NCI-H146 (cell line): ENCODE results near the gene TPRA1.

Source experiments
- DNase-seq: peaks from one replicate; lab custom pipeline; 2025; lab: John Stamatoyannopoulos, UW

The TPRA1 gene

GRCh38 chr3:127590593-127591465 lies at the start of gene TPRA1:
TSS of gene TPRA1 (minus strand) at chr3:127590733. CDS start at chr3:127580146, 10,587 bp downstream.
- DNase-seq = peak; percentile 100

GRCh38 chr3:127640042-127640355 lies 49.5 kb upstream of the TPRA1 start:
- DNase-seq = no peak

- DNase-seq = no peak
Measured at GRCh38 chr3:127639173-127640041, 48.9 kb upstream of the TPRA1 start.

GRCh38 chr3:127637971-127638370 lies 47.4 kb upstream of the TPRA1 start:
- no peak for DNase-seq

GRCh38 chr3:127637546-127637945 lies 47.0 kb upstream of the TPRA1 start:
- no peak for DNase-seq

GRCh38 chr3:127634653-127635052 lies 44.1 kb upstream of the TPRA1 start:
- no peak for DNase-seq

- DNase-seq = no peak
Measured at GRCh38 chr3:127632035-127632820, 41.7 kb upstream of the TPRA1 start.

GRCh38 chr3:127630811-127631714 lies 40.5 kb upstream of the TPRA1 start:
- DNase-seq = peak; percentile 67

- DNase-seq = peak; percentile 59
Measured at GRCh38 chr3:127629467-127630403, 39.2 kb upstream of the TPRA1 start.

- peak; percentile 88 for DNase-seq
Measured at GRCh38 chr3:127628788-127629466, 38.4 kb upstream of the TPRA1 start, which contains the start of gene PODXL2. TSS of gene PODXL2 (plus strand) at chr3:127629185. CDS start at chr3:127629220, 35 bp downstream.

- DNase-seq = no peak
Measured at GRCh38 chr3:127628426-127628787, 37.9 kb upstream of the TPRA1 start.

- no peak for DNase-seq
Measured at GRCh38 chr3:127625821-127626220, 35.3 kb upstream of the TPRA1 start.

GRCh38 chr3:127624063-127624462 lies 33.5 kb upstream of the TPRA1 start:
- no peak for DNase-seq

GRCh38 chr3:127622772-127623576 lies 32.4 kb upstream of the TPRA1 start:
- DNase-seq = no peak

- DNase-seq = no peak
Measured at GRCh38 chr3:127622031-127622430, 31.5 kb upstream of the TPRA1 start.

- no peak for DNase-seq
Measured at GRCh38 chr3:127620637-127621375, 30.3 kb upstream of the TPRA1 start.

GRCh38 chr3:127618891-127619290 lies 28.4 kb upstream of the TPRA1 start:
- DNase-seq = no peak
